Activated T-cell treated with anti-CD3 and anti-CD28 coated beads, Interleukin-2, amount 50 U/mL, for 4 hours (primary cell): ENCODE data around the gene NOLC1. TPM values are rescaled to one million over a fixed set of nuclear protein-coding genes. Genes with fewer than 3 reads are reported as not detected.

Experiments used
- ATAC-seq, 2 donors: fragments of 200-7000 bp; cut with Tn5 transposase; one replicate each; pipeline ENCODE4 v1.10.0; 2021
- DNase-seq: peaks from one replicate; pipeline ENCODE4 v3.0.0-alpha.2; 2020
- H3K27me3 Mint-ChIP-seq: one replicate; pipeline ENCODE4 v1.8.0; 2021; ENCODE audit warnings: low read depth, mixed read lengths
- H3K36me3 Mint-ChIP-seq: one replicate; pipeline ENCODE4 v1.8.0; 2022; ENCODE audit warnings: mixed read lengths; ENCODE audit not compliant: insufficient read depth
- H3K4me1 Mint-ChIP-seq: one replicate; pipeline ENCODE4 v1.8.0; 2021; ENCODE audit warnings: low read depth, mixed read lengths
- H3K4me3 Mint-ChIP-seq: one replicate; pipeline ENCODE4 v1.8.0; 2021; ENCODE audit warnings: mild to moderate bottlenecking, moderate library complexity, mixed read lengths
- H3K9me3 Mint-ChIP-seq: one replicate; pipeline ENCODE4 v1.8.0; 2021; ENCODE audit warnings: mixed read lengths
- total RNA-seq, 3 donors: library from RNA; stranded (reverse); gene quantifications; one replicate each; pipeline ENCODE4 v1.2.1, GENCODE V29; 2021

Gene NOLC1
- 100 to 1,000 TPM; 451 to 523 (median 461) TPM for total RNA-seq

- Mint-ChIP-seq H3K4me1 (peaks cover 40% of the 10 kb centered on the region), H3K36me3 (peaks cover 72% of the 10 kb centered on the region), H3K4me3 (peak within 1 kb of the TSS; percentile 93)
Measured at GRCh38 chr10:102151774-102152544, at the start of gene NOLC1. TSS of gene NOLC1 (plus strand) at chr10:102152389. CDS start at chr10:102152411, 22 bp downstream.

DNA sequence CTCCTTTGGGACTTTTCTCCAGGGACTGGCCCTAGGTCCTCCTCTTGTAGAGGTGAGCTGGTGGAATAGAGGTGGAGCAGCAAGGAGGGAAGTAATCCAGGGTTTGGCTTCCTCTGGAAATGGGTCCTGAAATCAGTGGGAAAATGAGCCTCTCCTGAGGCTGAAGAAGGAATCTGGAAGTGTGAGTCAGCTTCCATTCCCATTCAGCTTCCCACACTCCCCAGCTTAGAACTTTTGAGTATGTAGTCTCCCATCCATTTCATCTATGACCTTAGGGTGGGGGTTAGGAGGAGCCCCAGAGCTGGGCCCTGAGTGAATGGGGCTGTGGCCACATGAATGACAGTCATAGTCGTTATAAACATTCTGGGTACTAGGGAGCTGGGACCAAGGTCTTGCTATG, 49.8 kb upstream of the NOLC1 start:
- DNase-seq (no peak), ATAC-seq (no peak)
- H3K4me3 Mint-ChIP-seq: no peak overlapping the region
- H3K4me1 Mint-ChIP-seq: peaks cover 14% of the 10 kb centered on the region
- H3K36me3 Mint-ChIP-seq: peaks cover 15% of the 10 kb centered on the region
- no peaks in the 10 kb centered on the region for H3K9me3 Mint-ChIP-seq
- no peaks in the 10 kb centered on the region for H3K27me3 Mint-ChIP-seq

More at GRCh38 chr10:102151774-102152544, at the start of gene NOLC1:
- Mint-ChIP-seq H3K27me3 (no peaks in the 10 kb centered on the region), H3K9me3 (no peaks in the 10 kb centered on the region)
- DNase-seq (peak; percentile 100), ATAC-seq (peak; percentile 88 to 91)

DNA sequence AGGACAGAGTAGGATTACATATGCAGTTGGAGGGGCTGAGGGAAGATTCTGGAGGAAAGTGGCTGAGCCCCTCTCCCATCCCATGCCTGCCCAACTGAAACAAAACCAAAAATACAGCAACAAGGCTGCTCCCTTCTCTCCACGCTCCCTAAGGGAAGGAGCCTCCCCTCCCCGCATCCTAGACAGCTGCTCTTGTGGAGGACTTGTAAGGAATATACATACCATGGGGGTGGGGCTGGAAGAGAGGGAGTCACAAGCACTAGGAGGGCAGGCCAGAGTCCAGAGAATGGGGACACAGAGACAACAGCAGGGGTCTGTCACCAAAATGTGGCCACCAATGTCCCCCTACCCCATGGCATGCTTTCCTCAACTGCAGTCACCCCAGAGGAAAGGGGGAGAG, 45.2 kb upstream of the NOLC1 start:
- Mint-ChIP-seq H3K4me1 (peaks cover 16% of the 10 kb centered on the region), H3K36me3 (peaks cover 33% of the 10 kb centered on the region), H3K4me3 (no peak overlapping the region), H3K9me3 (no peaks in the 10 kb centered on the region), H3K27me3 (no peaks in the 10 kb centered on the region)
- DNase-seq (no peak), ATAC-seq (no peak)

- Mint-ChIP-seq H3K4me3 (no peak overlapping the region), H3K9me3 (no peaks in the 10 kb centered on the region), H3K36me3 (peaks cover 30% of the 10 kb centered on the region), H3K27me3 (no peaks in the 10 kb centered on the region), H3K4me1 (peaks cover 28% of the 10 kb centered on the region)
- ATAC-seq: no peak
- DNase-seq: no peak
Measured at GRCh38 chr10:102109166-102110116, 42.7 kb upstream of the NOLC1 start.

GRCh38 chr10:102111276-102111675, 40.9 kb upstream of the NOLC1 start:
- no peak for DNase-seq
- no peak overlapping the region for H3K4me3 Mint-ChIP-seq
- no peaks in the 10 kb centered on the region for H3K27me3 Mint-ChIP-seq
- H3K9me3 Mint-ChIP-seq: no peaks in the 10 kb centered on the region
- H3K36me3 Mint-ChIP-seq: peaks cover 23% of the 10 kb centered on the region
- ATAC-seq: no peak
- H3K4me1 Mint-ChIP-seq: peaks cover 30% of the 10 kb centered on the region

DNA sequence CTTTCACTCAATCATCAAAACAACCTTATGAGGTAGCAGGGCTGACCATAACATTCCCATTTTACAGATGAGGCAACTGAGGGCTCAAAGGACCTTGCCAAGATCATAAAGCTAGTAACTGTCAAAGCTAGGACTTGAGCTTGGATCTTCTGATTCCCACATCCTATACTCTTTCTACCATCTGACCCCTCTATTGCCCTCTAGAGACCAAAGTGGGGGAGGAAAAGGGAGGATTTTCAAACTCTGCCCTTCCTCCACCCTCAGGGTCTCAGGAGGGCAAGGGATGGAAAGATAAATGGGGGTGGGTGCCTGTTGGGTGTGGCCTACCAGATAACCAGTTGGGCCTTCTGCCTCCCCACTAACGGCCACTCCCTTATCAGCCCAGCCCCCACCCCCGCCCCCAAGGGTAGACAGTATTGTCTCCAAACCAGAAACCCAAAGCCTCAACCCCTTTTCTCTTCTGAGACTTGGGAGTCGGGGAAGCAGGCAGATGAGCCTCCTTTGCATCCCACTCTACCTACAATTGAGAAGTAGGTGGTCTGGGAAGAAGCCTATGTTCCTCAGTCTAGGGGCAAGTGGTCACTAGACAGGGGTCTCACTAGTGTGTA, 39.9 kb upstream of the NOLC1 start:
- no peak for ATAC-seq
- no peak overlapping the region for H3K4me3 Mint-ChIP-seq
- H3K36me3 Mint-ChIP-seq: peaks cover 23% of the 10 kb centered on the region
- H3K4me1 Mint-ChIP-seq: peaks cover 39% of the 10 kb centered on the region
- DNase-seq: no peak
- no peaks in the 10 kb centered on the region for H3K27me3 Mint-ChIP-seq
- no peaks in the 10 kb centered on the region for H3K9me3 Mint-ChIP-seq

DNA sequence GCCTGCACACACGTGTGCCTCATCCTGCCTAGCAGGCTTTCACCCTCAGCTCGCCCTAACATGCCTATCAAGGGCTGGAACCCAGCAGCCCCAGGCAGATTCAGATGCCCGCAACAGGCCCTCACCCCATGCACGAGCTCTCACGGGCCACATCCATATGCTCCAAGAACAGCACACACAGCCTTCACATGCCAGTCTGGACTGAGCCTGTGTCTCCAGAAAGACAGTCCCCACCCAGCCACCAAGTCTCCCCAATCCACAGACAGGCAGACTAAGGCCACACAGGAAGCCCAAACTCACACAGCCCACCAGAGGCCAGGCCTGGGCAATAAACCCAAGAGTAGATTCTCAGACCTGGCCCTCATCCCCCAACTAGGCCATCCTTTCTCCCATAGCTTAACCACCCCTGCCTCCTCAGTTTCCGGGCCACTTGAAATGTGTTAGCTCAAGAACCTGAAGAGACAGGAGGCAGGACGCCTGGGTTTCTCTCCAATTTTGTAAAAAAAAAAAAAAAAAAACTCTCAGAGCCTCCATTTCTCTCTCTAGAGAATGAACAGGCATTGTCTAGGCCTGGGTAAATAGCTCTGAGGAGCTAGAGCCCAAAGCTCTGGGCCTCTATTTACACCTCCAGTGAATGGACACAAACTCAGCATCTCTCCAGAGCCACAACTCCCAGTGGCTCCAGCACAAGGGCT, 38.8 kb upstream of the NOLC1 start:
- no peak for DNase-seq
- Mint-ChIP-seq H3K27me3 (no peaks in the 10 kb centered on the region), H3K36me3 (peaks cover 23% of the 10 kb centered on the region), H3K4me3 (peak overlapping the region; percentile 91), H3K4me1 (peaks cover 50% of the 10 kb centered on the region), H3K9me3 (no peaks in the 10 kb centered on the region)
- no peak for ATAC-seq

DNA sequence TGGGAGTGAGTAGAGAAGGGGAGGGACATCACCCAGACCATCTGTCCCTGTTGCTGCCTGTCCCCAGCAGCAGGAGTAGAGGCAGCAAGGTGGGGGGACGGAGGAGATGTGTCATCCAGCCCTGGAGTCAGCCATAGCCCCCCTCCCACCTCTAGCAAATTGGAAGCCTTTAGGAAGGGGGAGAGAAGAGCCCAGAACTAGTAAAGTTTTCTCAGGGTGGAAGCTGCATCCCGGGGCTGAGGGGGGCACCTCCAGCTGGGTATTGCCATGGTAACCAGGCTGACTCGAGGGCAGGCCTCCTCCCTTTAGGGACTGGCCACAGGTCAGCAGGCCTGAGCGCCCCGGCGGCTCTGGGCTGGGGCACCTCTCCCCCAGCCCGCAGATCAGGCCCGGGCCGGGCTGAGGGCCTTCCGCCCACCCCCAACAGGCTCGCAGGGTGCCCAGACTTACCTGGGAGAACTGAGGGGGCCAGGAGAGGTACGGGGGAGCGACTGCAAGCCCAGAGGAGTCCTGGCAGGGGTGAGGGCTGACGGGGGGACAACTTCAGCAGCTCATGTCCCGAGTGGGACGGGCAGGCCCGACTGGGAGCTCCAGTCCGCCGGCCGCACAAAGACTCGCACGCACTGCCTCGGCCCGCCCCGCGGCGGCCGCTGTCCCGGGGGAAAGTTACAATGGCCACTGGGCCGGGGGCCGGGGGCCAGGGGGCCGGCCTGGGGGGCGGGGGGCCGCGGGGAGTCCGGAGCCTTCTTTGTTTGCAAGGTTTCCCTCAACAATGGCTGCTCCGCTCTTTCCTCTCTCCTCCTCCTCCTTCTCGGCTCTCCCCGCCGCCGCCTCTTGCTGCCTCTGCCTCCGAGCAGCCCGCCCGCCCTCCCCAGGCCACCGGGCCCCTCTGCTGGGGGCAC, 38.0 kb upstream of the NOLC1 start:
- DNase-seq (no peak), ATAC-seq (peak; percentile 17 to 21)
- Mint-ChIP-seq H3K27me3 (no peaks in the 10 kb centered on the region), H3K4me1 (peaks cover 56% of the 10 kb centered on the region), H3K4me3 (peak overlapping the region; percentile 91), H3K9me3 (no peaks in the 10 kb centered on the region), H3K36me3 (peaks cover 20% of the 10 kb centered on the region)

GRCh38 chr10:102114861-102115618, 37.1 kb upstream of the NOLC1 start:
- Mint-ChIP-seq H3K4me3 (peak overlapping the region; percentile 91), H3K4me1 (peaks cover 56% of the 10 kb centered on the region), H3K27me3 (no peaks in the 10 kb centered on the region), H3K36me3 (peaks cover 11% of the 10 kb centered on the region), H3K9me3 (no peaks in the 10 kb centered on the region)
- DNase-seq (peak; percentile 80), ATAC-seq (peak; percentile 73 to 74)

- ATAC-seq (no peak), DNase-seq (no peak)
- peaks cover 5% of the 10 kb centered on the region for H3K36me3 Mint-ChIP-seq
- peak overlapping the region; percentile 91 for H3K4me3 Mint-ChIP-seq
- no peaks in the 10 kb centered on the region for H3K9me3 Mint-ChIP-seq
- no peaks in the 10 kb centered on the region for H3K27me3 Mint-ChIP-seq
- H3K4me1 Mint-ChIP-seq: peaks cover 57% of the 10 kb centered on the region
Measured at GRCh38 chr10:102115775-102116174, 36.4 kb upstream of the NOLC1 start.

DNA sequence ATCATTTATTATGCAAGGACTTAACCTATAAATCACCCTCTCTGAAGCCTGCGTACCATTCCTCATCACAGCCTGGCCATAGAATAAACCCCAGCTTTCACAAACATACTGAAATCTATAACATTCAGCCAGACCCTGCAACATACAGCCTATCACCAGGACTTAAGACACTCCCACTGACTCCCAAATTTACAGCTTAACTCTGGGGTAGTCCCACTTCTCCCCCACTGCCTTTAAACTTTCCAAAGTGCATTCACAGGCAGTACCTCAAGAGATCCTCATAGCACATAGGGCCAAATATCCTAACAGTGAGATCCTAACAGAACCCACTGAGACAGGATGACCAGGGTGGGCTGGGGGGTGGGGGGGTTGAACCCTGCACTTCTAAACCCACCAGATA, 35.5 kb upstream of the NOLC1 start:
- H3K27me3 Mint-ChIP-seq: no peaks in the 10 kb centered on the region
- H3K36me3 Mint-ChIP-seq: no peaks in the 10 kb centered on the region
- peak overlapping the region; percentile 91 for H3K4me3 Mint-ChIP-seq
- DNase-seq: no peak
- peaks cover 63% of the 10 kb centered on the region for H3K4me1 Mint-ChIP-seq
- no peak for ATAC-seq
- H3K9me3 Mint-ChIP-seq: no peaks in the 10 kb centered on the region

- peak; percentile 48 for DNase-seq
- H3K27me3 Mint-ChIP-seq: no peaks in the 10 kb centered on the region
- peaks cover 60% of the 10 kb centered on the region for H3K4me1 Mint-ChIP-seq
- H3K36me3 Mint-ChIP-seq: no peaks in the 10 kb centered on the region
- peak overlapping the region; percentile 91 for H3K4me3 Mint-ChIP-seq
- peak; percentile 39 to 44 for ATAC-seq
- no peaks in the 10 kb centered on the region for H3K9me3 Mint-ChIP-seq
Measured at GRCh38 chr10:102117391-102118159, 34.6 kb upstream of the NOLC1 start.
